ENCODE data around the gene ARID1B.

Gene ARID1B

GRCh38 chr6:157090736-157091135, 313.6 kb downstream of the ARID1B start:
- no peak for DNase-seq (ENCODE audit: extremely low read depth in 1 of 2, low read depth in 1 of 2)

GRCh38 chr6:157091243-157091642, 314.1 kb downstream of the ARID1B start:
- DNase-seq (ENCODE audit: extremely low read depth in 1 of 2, low read depth in 1 of 2), result no peak

DNA sequence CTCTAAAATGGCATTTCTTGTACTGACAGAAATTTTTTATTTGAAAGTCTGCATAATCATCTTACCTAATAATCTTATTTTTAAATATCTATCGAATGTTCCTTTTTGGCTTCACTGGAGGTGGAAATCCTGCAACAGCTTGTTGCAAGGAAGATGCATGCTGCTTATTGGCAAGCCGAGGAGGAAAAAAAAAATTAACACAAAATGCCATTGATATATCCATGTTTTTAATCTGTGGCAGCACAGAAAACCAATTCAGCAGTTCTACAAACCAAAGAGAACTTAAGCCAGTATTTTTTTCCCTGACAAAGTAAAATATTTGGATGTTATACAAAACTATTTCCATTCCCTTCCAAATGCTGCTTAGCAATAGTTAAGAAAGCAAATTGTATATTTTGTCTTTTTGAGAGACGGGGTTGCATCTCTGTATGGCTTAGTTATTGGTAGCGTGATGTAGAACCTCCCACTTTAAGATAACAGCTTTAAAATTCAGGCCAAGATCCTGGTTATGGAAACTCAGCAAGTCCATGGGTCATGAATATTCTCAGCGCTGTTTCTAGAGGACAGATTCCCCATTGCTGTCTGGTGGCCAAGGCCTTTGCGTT, 314.8 kb downstream of the ARID1B start:
- DNase-seq (ENCODE audit: extremely low read depth in 1 of 2, low read depth in 1 of 2), result no peak

GRCh38 chr6:157092736-157093135, 315.6 kb downstream of the ARID1B start:
- DNase-seq (ENCODE audit: extremely low read depth in 1 of 2, low read depth in 1 of 2), result no peak

- DNase-seq (ENCODE audit: extremely low read depth in 1 of 2, low read depth in 1 of 2), result no peak
Observed at GRCh38 chr6:157093536-157093935, 316.4 kb downstream of the ARID1B start.

DNA sequence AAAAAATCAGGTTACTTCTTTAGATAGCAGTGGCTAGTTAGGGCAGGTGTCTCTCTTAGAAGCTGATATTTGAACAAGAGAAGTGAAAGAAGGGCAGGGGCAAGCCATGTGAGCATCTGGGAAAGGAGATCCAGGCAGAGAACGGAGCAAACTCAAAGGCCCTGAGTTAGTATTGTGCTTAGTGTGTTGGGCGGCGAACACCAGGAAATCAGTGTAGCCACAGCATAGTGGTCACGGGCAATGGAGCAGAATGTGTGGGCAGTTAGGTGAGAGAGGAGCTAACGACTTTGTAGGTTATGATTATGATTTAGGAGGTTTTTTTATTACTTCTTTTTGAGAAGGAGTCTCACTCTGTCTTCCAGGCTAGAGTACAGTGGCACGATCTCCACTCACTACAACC, 316.9 kb downstream of the ARID1B start:
- no peak for DNase-seq (ENCODE audit: extremely low read depth in 1 of 2, low read depth in 1 of 2)

- DNase-seq (ENCODE audit: extremely low read depth in 1 of 2, low read depth in 1 of 2), result no peak
Observed at GRCh38 chr6:157095084-157095483, 317.9 kb downstream of the ARID1B start.

- DNase-seq (ENCODE audit: extremely low read depth in 1 of 2, low read depth in 1 of 2), result no peak
Observed at GRCh38 chr6:157095569-157095968, 318.4 kb downstream of the ARID1B start.

DNA sequence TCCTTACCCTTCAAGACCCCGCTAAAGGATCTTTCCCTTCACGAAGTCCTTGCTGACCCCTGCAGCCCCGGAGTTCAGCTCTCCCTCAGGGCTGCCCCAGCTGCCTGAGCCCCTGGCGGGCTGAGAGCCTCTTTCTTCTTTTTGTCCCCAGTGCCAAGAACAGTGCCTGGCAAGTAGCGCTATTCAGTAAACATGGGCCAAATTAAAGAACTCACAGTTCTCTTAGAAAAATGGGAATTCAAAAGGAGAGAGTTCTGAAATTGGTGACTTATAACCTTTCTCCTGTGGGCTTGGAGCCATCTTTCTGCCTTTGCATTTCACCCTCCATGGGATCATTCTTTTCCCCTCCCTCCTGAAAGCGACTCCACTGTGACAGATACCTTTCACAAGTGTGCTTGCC, 318.9 kb downstream of the ARID1B start:
- DNase-seq (ENCODE audit: extremely low read depth in 1 of 2, low read depth in 1 of 2), result no peak

DNA sequence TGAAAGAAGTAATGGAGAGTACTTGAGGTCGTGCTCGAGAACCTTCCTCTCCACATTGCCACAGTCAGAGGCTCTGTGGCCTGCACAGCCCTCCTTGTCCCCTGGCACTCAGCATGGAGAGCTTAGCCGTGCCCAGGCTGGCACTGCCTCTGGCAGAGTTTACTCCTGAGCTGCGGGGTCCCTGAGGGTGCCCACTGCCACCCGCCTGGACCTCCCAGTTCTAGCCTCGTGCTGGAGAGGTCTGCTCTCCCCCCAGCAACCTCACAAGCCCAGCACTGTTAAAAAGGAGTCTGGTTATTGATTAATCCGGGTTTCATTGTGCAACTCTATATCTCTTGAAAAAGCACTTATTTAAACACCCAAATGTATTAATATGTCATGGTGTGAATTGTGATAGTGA, 319.3 kb downstream of the ARID1B start:
- no peak for DNase-seq (ENCODE audit: extremely low read depth in 1 of 2, low read depth in 1 of 2)

DNA sequence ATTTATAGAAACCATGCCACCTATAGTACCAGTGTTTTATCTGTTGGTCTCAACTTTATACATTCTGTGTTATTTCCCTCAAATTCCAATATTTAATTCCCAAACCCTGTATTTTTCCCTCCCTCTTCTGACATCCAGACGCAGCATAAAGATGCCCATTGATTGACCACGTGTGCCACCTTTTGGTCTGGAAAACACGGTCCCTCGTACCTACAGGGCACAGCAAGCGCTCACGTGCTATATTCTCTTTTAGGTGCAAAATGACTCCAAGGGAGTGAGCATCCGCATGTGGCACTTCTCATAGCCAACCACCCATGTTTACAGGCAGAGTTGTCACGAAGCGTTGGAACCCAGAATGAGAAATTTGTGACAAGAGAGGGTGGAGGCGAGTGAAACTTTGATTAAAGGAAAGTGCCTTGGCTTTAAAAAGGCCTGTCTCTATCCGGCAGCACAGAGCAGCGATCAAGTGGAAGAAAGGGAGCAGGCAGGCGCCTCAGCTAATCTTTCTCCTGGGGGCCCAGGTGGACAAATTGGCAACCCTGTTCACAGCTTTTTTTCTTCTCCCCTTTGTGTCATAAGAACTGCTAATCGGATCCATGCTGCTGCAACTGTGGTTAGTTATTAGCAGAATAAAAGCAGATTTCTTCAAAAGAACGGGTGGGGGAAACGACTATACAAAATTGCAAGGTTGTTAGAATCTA, 320.2 kb downstream of the ARID1B start:
- DNase-seq (ENCODE audit: extremely low read depth in 1 of 2, low read depth in 1 of 2), result no peak

GRCh38 chr6:157098999-157099398, 321.8 kb downstream of the ARID1B start:
- no peak for DNase-seq (ENCODE audit: extremely low read depth in 1 of 2, low read depth in 1 of 2)

DNA sequence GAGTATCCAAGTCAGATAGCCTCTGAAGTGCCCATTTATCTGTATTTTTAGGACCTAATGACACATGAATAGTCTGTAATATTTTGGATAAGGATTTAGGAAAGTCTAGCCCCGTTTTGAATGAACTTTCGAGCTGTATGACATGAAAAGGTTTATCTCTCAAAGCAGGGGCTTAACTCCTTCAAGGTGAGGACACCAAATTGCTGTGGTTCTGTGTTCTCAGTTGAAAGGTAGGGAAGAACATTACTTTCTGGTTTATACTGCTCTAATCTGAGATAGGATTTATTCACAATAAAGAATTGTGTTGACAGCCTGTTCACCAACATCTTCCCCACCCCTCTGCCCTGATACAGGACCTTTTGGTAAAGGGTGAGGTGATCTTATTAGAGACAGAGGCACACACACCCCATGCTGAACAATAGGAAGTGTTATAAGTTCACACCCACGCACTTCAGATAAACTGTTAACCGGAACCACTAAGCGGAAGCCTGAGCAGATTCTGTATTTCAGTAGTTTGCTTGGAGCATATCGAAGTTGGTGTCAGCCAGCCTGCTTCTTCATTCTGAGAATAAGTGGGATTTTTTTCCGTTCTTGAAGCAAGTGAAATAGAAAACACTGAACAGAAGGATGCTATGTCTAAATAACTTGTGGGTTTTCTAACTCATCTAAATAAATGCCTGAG, 322.9 kb downstream of the ARID1B start:
- DNase-seq (ENCODE audit: extremely low read depth in 1 of 2, low read depth in 1 of 2), result peak in 1 of 2 donors; percentile 7

GRCh38 chr6:157101166-157101565, 324.0 kb downstream of the ARID1B start:
- DNase-seq (ENCODE audit: extremely low read depth in 1 of 2, low read depth in 1 of 2), result no peak

GRCh38 chr6:157104803-157105202, 327.6 kb downstream of the ARID1B start:
- DNase-seq (ENCODE audit: extremely low read depth in 1 of 2, low read depth in 1 of 2), result no peak

DNA sequence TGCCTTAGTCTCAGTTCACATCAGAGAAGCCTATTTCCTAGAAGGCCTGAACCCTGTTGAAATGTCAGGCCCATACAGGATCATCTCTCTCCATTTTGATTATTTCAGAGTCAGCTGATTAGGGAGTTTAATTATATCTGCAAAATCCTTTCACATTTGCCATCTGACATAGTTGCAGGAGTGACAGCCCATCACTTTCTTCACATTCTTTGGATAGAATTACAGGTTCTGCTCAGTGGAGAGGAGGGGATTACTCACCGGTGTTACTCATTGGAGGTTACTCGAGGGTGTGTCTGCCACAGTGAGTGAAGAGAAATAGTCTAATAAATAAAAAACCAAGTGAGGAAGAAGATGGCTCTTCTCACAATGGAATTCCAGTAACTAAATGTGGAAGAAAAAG, 329.3 kb downstream of the ARID1B start:
- DNase-seq (ENCODE audit: extremely low read depth in 1 of 2, low read depth in 1 of 2), result no peak

DNA sequence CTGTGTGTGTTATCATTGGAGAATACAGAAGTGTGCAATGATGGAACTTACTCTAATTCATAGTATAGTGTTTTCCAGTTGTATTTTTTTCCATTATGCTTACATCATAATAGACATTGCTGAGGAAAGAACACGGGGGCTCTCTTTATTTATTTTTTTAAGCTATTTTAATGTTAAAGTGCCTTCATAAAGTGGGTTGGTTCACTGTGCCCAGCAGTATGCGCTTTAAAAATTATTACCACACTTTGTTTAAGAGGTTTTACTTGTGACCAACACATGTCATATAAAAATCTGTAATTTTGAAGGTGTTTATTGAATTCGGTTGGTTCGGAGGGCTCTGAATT, 330.4 kb downstream of the ARID1B start:
- DNase-seq (ENCODE audit: extremely low read depth in 1 of 2, low read depth in 1 of 2), result no peak

DNA sequence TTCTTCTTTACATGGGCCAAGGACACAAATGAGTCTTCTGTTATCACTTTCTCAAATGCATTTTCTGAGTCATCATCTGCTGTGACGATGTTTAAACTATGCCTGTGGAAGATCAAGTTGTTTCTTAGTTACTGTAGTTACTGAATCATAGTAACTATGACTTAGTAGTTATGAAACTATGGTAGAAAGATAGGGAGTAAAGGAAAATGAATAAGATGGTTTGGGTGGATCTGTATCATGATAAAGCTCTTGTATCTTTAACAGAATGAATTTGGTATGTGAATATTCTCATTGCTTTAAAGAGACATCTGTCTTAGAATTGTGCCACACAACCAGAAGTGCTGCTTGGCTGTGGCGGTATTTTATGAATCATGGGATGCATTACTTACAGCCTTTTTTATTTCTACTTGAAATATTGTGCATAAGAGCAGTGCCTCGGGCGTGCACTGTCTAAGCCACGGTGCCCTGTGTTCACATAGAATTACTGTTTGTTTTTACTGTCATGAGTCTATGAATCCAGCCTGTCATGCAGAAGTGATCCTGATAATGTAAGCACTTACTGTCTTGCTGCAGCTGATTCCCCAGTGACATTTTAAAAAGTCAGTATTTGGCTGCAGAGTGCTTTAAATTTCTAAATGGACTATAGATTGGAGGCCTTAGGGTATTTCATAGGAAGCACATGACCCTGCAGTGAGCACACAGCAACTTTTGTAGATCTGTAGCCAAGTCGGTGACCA, 330.9 kb downstream of the ARID1B start:
- DNase-seq (ENCODE audit: extremely low read depth in 1 of 2, low read depth in 1 of 2), result no peak

- no peak for DNase-seq (ENCODE audit: extremely low read depth in 1 of 2, low read depth in 1 of 2)
Observed at GRCh38 chr6:157108923-157109322, 331.7 kb downstream of the ARID1B start.

GRCh38 chr6:157110607-157111006, 333.4 kb downstream of the ARID1B start:
- DNase-seq (ENCODE audit: extremely low read depth in 1 of 2, low read depth in 1 of 2), result no peak

DNA sequence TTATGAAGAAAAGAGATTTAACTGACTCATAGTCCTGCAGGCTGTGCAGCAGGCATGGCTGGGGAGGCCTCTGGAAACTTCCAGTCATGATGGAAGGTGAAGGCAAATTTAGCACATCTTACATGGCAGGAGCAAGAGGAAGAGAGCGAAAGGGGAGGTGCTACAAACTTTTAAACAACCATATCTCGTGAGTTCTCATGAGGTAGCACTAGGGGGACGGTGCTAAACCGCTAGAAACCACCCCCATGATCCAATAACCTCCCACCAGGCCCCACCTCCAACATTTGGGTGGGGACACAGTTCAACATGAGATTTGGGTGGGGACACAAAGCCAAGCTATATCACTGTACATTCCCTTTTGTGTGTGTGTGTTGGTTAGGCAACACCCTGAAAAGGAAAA, 336.2 kb downstream of the ARID1B start:
- no peak for DNase-seq (ENCODE audit: extremely low read depth in 1 of 2, low read depth in 1 of 2)

- no peak for DNase-seq (ENCODE audit: extremely low read depth in 1 of 2, low read depth in 1 of 2)
Observed at GRCh38 chr6:157116426-157116825, 339.2 kb downstream of the ARID1B start.
